PC-3 (cell line): ENCODE measurements around the gene PRKN. TPM values are rescaled to one million over a fixed set of nuclear protein-coding genes. Genes with fewer than 3 reads are reported as not detected.

ENCODE experiments used
- ATAC-seq: fragments of 200-7000 bp; cut with Tn5 transposase; 2 replicates; pipeline ENCODE4 v1.9.1; 2020; ENCODE audit warnings: mild to moderate bottlenecking, moderate library complexity
- BruUV-seq: library from RNA; stranded (reverse); fragments of 400-500 nt; replicated peaks from 2 replicates; lab custom pipeline; 2021; lab: Mats Ljungman, UMichigan
- CTCF ChIA-PET: fragments of 300-600 bp; sonication (Branson Sonifier 250); formaldehyde crosslinking; loops from one replicate; lab custom pipeline; 2022; ENCODE audit warnings: antibody characterized with exemption; lab: Charles Lee
- POLR2A ChIA-PET: fragments of 300-600 bp; sonication (Branson Sonifier 250); formaldehyde crosslinking; loops from one replicate; lab custom pipeline; 2022; ENCODE audit warnings: antibody characterized with exemption; ENCODE audit not compliant: unreplicated experiment; lab: Charles Lee
- DNase-seq: peaks from one replicate; pipeline ENCODE4 v3.0.0-alpha.2; 2015
- H2AFZ ChIP-seq: fragments of 300-600 bp; sonication (generic); 2 replicates; pipeline ENCODE4 v1.6.0; 2016; ENCODE audit warnings: antibody characterized with exemption, low read length
- H3F3A ChIP-seq: fragments of 300-600 bp; sonication (generic); one replicate; pipeline ENCODE4 v1.6.0; 2017; ENCODE audit warnings: antibody characterized with exemption, low read length, control low read depth, mild to moderate bottlenecking; ENCODE audit not compliant: unreplicated experiment
- H3K27ac ChIP-seq: fragments of 300-600 bp; sonication (generic); 2 replicates; pipeline ENCODE4 v1.5.1; 2016; ENCODE audit warnings: mild to moderate bottlenecking, low read length
- H3K27me3 ChIP-seq: fragments of 300-600 bp; sonication (generic); 2 replicates; pipeline ENCODE4 v1.6.1; 2016; ENCODE audit warnings: low read length, mixed read lengths
- H3K36me3 ChIP-seq: fragments of 300-600 bp; sonication (generic); 2 replicates; pipeline ENCODE4 v1.6.1; 2016; ENCODE audit warnings: low read depth, mixed run types, low read length, mixed read lengths
- H3K4me1 ChIP-seq: fragments of 300-600 bp; sonication (generic); 2 replicates; pipeline ENCODE4 v1.5.1; 2016; ENCODE audit warnings: low read length; ENCODE audit not compliant: insufficient read depth
- H3K4me2 ChIP-seq: fragments of 300-600 bp; sonication (generic); 2 replicates; pipeline ENCODE4 v1.6.0; 2016; ENCODE audit warnings: low read length
- H3K4me3 ChIP-seq: fragments of 300-600 bp; sonication (generic); 2 replicates; pipeline ENCODE4 v1.5.1; 2016; ENCODE audit warnings: mild to moderate bottlenecking, low read length, mixed read lengths
- H3K79me2 ChIP-seq: fragments of 300-600 bp; sonication (generic); 2 replicates; pipeline ENCODE4 v1.6.1; 2017; ENCODE audit warnings: low read length, mixed read lengths
- H3K9ac ChIP-seq: fragments of 300-600 bp; sonication (generic); 2 replicates; pipeline ENCODE4 v1.6.0; 2016; ENCODE audit warnings: mild to moderate bottlenecking, low read length
- H3K9me2 ChIP-seq: fragments of 300-600 bp; sonication (generic); replicated peaks from 2 replicates; pipeline ENCODE4 v1.6.1; 2016; ENCODE audit warnings: mixed run types, low read length, mixed read lengths
- H3K9me3 ChIP-seq: fragments of 300-600 bp; sonication (generic); 2 replicates; pipeline ENCODE4 v1.6.1; 2016; ENCODE audit warnings: low read length, mixed read lengths
- H4K20me1 ChIP-seq: fragments of 300-600 bp; sonication (generic); 2 replicates; pipeline ENCODE4 v1.6.1; 2016; ENCODE audit warnings: low read length, mixed read lengths
- CTCF ChIP-seq: fragments of 300-600 bp; sonication (generic); conservative IDR thresholded peaks from 2 replicates; pipeline ENCODE4 v1.5.1; 2017; ENCODE audit warnings: antibody characterized with exemption, low read depth, mild to moderate bottlenecking, low read length
- EZH2 ChIP-seq: fragments of 300-600 bp; sonication (generic); IDR thresholded peaks from one replicate; pipeline ENCODE4 v1.6.1; 2017; ENCODE audit warnings: antibody characterized with exemption, mild to moderate bottlenecking, low read length; ENCODE audit not compliant: unreplicated experiment
- EZH2phosphoT487 ChIP-seq: fragments of 300-600 bp; sonication (generic); IDR thresholded peaks from 2 replicates; pipeline ENCODE4 v1.6.1; 2018; ENCODE audit warnings: mild to moderate bottlenecking, antibody characterized with exemption, low read length, borderline replicate concordance
- intact Hi-C: fragments of 100-400 bp; cut with micrococcal nuclease; formaldehyde crosslinking; loops from 2 replicates; pipeline ENCODE4 v1.9.0; 2023
- total RNA-seq: library from RNA; depleted of rRNA; stranded (reverse); fragments of >200 nt; gene quantifications from 2 replicates; pipeline ENCODE4 v1.2.3, GENCODE V29; 2014

Gene PRKN
- total RNA-seq, 1 experiment from 2014 or later = not detected

- H3K79me2 ChIP-seq = no peaks in the 10 kb centered on the region
Observed at GRCh38 chr6:162258647-162259046, 468.9 kb downstream of the PRKN start.

GRCh38 chr6:162256361-162256760 lies 471.2 kb downstream of the PRKN start:
- intact Hi-C loops = no loop called here
- Histone ChIP-seq H4K20me1 (no peaks in the 10 kb centered on the region), H3K36me3 (no peaks in the 10 kb centered on the region), H3K27ac (no peak overlapping the region), H3K27me3 (0 out of 2 replicates have a peak, but pooled peaks cover 4% of the 10 kb centered on the region), H3F3A (no peaks in the 10 kb centered on the region), H3K79me2 (no peaks in the 10 kb centered on the region), H3K9me3 (no peaks in the 10 kb centered on the region), H3K9ac (no peak overlapping the region), H2AFZ (no peak overlapping the region), H3K4me1 (no peaks in the 10 kb centered on the region), H3K4me2 (no peak overlapping the region), H3K9me2 (no peaks in the 10 kb centered on the region), H3K4me3 (no peak overlapping the region)
- ChIA-PET CTCF (no interaction called here), POLR2A (no interaction called here)
- no TSS peak for BruUV-seq
- no peak for TF ChIP-seq EZH2phosphoT487
- no peak for TF ChIP-seq CTCF
- TF ChIP-seq EZH2 = no peak
- DNase-seq (no peak), ATAC-seq (no peak)

More at GRCh38 chr6:162258647-162259046, 468.9 kb downstream of the PRKN start:
- no peak overlapping the region for H2AFZ ChIP-seq
- DNase-seq (no peak), ATAC-seq (no peak)
- H3K27me3 ChIP-seq = 0 out of 2 replicates have a peak, but pooled peaks cover 4% of the 10 kb centered on the region
- H4K20me1 ChIP-seq = no peaks in the 10 kb centered on the region
- H3K9ac ChIP-seq = no peak overlapping the region
- H3K9me3 ChIP-seq = no peaks in the 10 kb centered on the region
- ChIA-PET CTCF (no interaction called here), POLR2A (no interaction called here)
- no peaks in the 10 kb centered on the region for H3K9me2 ChIP-seq
- H3K4me1 ChIP-seq = no peaks in the 10 kb centered on the region
- no peak overlapping the region for H3K4me3 ChIP-seq
- intact Hi-C loops = no loop called here
- H3K4me2 ChIP-seq = no peak overlapping the region
- TF ChIP-seq EZH2phosphoT487 (no peak), CTCF (no peak), EZH2 (no peak)
- BruUV-seq = no TSS peak
- H3F3A ChIP-seq = no peaks in the 10 kb centered on the region
- no peak overlapping the region for H3K27ac ChIP-seq
- H3K36me3 ChIP-seq = no peaks in the 10 kb centered on the region

- Histone ChIP-seq H3K9ac (no peak overlapping the region), H3K79me2 (no peaks in the 10 kb centered on the region), H3K9me3 (no peaks in the 10 kb centered on the region), H3K36me3 (no peaks in the 10 kb centered on the region), H3K27ac (no peak overlapping the region), H3F3A (no peaks in the 10 kb centered on the region), H2AFZ (no peak overlapping the region), H3K27me3 (peaks cover 7% of the 10 kb centered on the region), H3K4me1 (no peaks in the 10 kb centered on the region), H3K4me2 (no peak overlapping the region), H3K9me2 (no peaks in the 10 kb centered on the region), H3K4me3 (no peak overlapping the region), H4K20me1 (no peaks in the 10 kb centered on the region)
- ChIA-PET CTCF (no interaction called here), POLR2A (no interaction called here)
- DNase-seq = no peak
- no TSS peak for BruUV-seq
- ATAC-seq = no peak
- intact Hi-C loops = no loop called here
- TF ChIP-seq EZH2phosphoT487 (no peak), CTCF (peak; percentile 28; the same call in 1 of the 2 replicates)
Observed at GRCh38 chr6:162251257-162251656, 476.3 kb downstream of the PRKN start.
